ENCODE results near the gene ANKRD23. TPM values are rescaled to one million over a fixed set of nuclear protein-coding genes. Genes with fewer than 3 reads are reported as not detected.

ANKRD23 gene
- total and polyA plus RNA-seq, 12 donors, result 0.96 to 40.0 (median 14.5) TPM

- 78 to 83% methylated on average over 17 of the region's 17 CpGs for WGBS, 2 donors
- peaks cover 0 to 51% (median 18%) of the 10 kb centered on the region in 9 donors for H3K36me3 ChIP-seq
- H3K4me1 ChIP-seq, result peaks cover 0 to 48% (median 9%) of the 10 kb centered on the region in 9 donors
- no peaks in the 10 kb centered on the region for H3K9me3 ChIP-seq
- TF ChIP-seq CTCF (IDR thresholded peaks at IDR 0.05), result no peak
- no peak overlapping the region for H3K4me3 ChIP-seq
- H3K27ac ChIP-seq, result peak overlapping the region in 5 of 10 donors; percentile 1 to 83 (median 47)
- intact Hi-C loops (cut with DNase I), result no loop called here
- ATAC-seq (peak in 1 of 8 donors; percentile 13), DNase-seq (no peak)
- H3K27me3 ChIP-seq, result no peaks in the 10 kb centered on the region
These were observed 586 bp upstream of the ANKRD23 start for GRCh38 chr2:96844405-96844808.

GRCh38 chr2:96842600-96842999 lies 1.2 kb downstream of the ANKRD23 start:
- no peak for TF ChIP-seq CTCF (IDR thresholded peaks at IDR 0.05)
- peak overlapping the region in 5 of 10 donors; percentile 9 to 25 (median 22) for H3K4me3 ChIP-seq
- peaks cover 0 to 53% (median 14%) of the 10 kb centered on the region in 9 donors for H3K4me1 ChIP-seq

GRCh38 chr2:96841701-96842495 lies 1.9 kb downstream of the ANKRD23 start:
- peak overlapping the region in 7 of 10 donors; percentile 39 to 83 (median 71) for H3K27ac ChIP-seq
- H3K27me3 ChIP-seq, result no peaks in the 10 kb centered on the region
- intact Hi-C loops (cut with DNase I), result no loop called here
- ATAC-seq (peak in 5 of 8 donors; percentile 7 to 51 (median 36)), DNase-seq (no peak)
- WGBS, 2 donors, result 77 to 82% methylated on average over 15 to 16 of the region's 16 CpGs
- peaks cover 0 to 51% (median 11%) of the 10 kb centered on the region in 9 donors for H3K36me3 ChIP-seq
- H3K4me3 ChIP-seq, result peak overlapping the region in 6 of 10 donors; percentile 9 to 25 (median 18)
- no peaks in the 10 kb centered on the region for H3K9me3 ChIP-seq
- H3K4me1 ChIP-seq, result peaks cover 0 to 53% (median 14%) of the 10 kb centered on the region in 9 donors
- TF ChIP-seq CTCF (IDR thresholded peaks at IDR 0.05), result no peak

More at GRCh38 chr2:96842600-96842999, 1.2 kb downstream of the ANKRD23 start:
- intact Hi-C loops (cut with DNase I), result no loop called here
- DNase-seq (peak; percentile 57 to 72), ATAC-seq (peak; percentile 64 to 93 (median 82))
- Histone ChIP-seq H3K27me3 (no peaks in the 10 kb centered on the region), H3K27ac (peak overlapping the region in 7 of 10 donors; percentile 39 to 83 (median 71)), H3K9me3 (no peaks in the 10 kb centered on the region), H3K36me3 (peaks cover 0 to 51% (median 13%) of the 10 kb centered on the region in 9 donors)
- WGBS, 2 donors, result 43 to 66% methylated on average over 7 of the region's 7 CpGs

GRCh38 chr2:96839875-96840850 lies 3.7 kb downstream of the ANKRD23 start:
- no peak for DNase-seq
- H3K27me3 ChIP-seq, result no peaks in the 10 kb centered on the region
- peaks cover 0 to 58% (median 0%) of the 10 kb centered on the region in 9 donors for H3K36me3 ChIP-seq
- peaks cover 0 to 53% (median 14%) of the 10 kb centered on the region in 9 donors for H3K4me1 ChIP-seq
- no peak for TF ChIP-seq CTCF (IDR thresholded peaks at IDR 0.05)
- H3K4me3 ChIP-seq, result peak overlapping the region in 1 of 10 donors; percentile 18
- WGBS, 2 donors, result 89% methylated on average over 37 of the region's 37 CpGs
- no peaks in the 10 kb centered on the region for H3K9me3 ChIP-seq
- intact Hi-C loops (cut with DNase I), result no loop called here
- no peak overlapping the region for H3K27ac ChIP-seq
- peak in 1 of 8 donors; percentile 7 for ATAC-seq
